Mammary epithelial cell (primary cell): ENCODE data around the gene MTCH1.

Experiments
- EZH2 ChIP-seq: IDR thresholded peaks from 2 replicates; pipeline ENCODE4 v1.6.1; 2012; ENCODE audit warnings: low read length, inconsistent platforms, borderline replicate concordance
- TF ChIP-seq, protein P1 (sequence below), 2 donors: IDR thresholded peaks in 1 of 2; conservative IDR thresholded peaks in 1 of 2; 2 replicates each; pipeline ENCODE4 v1.5.1; 2011 to 2012; ENCODE audit warnings: inconsistent platforms in 2 of 2, low read length in 2 of 2, mild to moderate bottlenecking in 2 of 2, control low read depth in 1 of 2, low read depth in 1 of 2; ENCODE audit not compliant: insufficient read depth in 1 of 2; ENCODE audit errors: extremely low read depth in 1 of 2

DNA sequence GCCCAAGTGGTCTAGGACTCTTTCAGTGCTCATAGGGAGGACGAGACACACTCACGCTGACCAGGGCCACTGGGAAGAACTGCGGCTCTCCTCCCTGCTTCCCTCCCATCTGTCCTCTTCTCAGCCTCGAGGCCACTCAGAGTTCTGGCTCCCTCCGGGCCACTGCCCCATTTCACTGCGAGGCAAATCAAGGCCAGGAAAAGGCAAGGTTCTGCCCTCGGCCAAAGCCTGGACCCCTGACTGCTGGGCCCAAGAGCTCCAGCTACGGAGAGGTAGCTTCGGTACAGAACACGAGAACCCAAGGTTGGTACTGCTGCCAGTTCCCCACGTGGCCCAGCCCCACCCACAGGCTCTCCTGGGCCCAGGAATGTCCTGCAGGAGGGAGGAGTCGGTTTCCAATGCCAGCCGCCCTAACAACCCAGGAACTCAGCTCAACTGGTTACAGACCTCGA, 16.7 kb downstream of the MTCH1 start:
- TF ChIP-seq, protein P1, sequence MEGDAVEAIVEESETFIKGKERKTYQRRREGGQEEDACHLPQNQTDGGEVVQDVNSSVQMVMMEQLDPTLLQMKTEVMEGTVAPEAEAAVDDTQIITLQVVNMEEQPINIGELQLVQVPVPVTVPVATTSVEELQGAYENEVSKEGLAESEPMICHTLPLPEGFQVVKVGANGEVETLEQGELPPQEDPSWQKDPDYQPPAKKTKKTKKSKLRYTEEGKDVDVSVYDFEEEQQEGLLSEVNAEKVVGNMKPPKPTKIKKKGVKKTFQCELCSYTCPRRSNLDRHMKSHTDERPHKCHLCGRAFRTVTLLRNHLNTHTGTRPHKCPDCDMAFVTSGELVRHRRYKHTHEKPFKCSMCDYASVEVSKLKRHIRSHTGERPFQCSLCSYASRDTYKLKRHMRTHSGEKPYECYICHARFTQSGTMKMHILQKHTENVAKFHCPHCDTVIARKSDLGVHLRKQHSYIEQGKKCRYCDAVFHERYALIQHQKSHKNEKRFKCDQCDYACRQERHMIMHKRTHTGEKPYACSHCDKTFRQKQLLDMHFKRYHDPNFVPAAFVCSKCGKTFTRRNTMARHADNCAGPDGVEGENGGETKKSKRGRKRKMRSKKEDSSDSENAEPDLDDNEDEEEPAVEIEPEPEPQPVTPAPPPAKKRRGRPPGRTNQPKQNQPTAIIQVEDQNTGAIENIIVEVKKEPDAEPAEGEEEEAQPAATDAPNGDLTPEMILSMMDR (conservative IDR thresholded peaks at IDR 0.05 in 1 of 2, IDR thresholded peaks at IDR 0.05 in 1 of 2; ENCODE audit: extremely low read depth in 1 of 2, insufficient read depth in 1 of 2, low read depth in 1 of 2, low read length in 2 of 2) = no peak
- TF ChIP-seq EZH2 = no peak
